Activated B cell treated with CpG ODN at 0.5 μM for 24 hours (primary cell): ENCODE data around the gene TTC39B. TPM values are rescaled to one million over a fixed set of nuclear protein-coding genes. Genes with fewer than 3 reads are reported as not detected.

Experiments used
- ATAC-seq: fragments of 200-7000 bp; cut with Tn5 transposase; one replicate; pipeline ENCODE4 v1.10.0; 2021; ENCODE audit warnings: low read depth, mild to moderate bottlenecking, moderate library complexity
- CTCF ChIA-PET: fragments of 350-600 bp; sonication (Branson Sonifier 250); formaldehyde crosslinking; loops from one replicate; lab custom pipeline; 2021; ENCODE audit warnings: antibody characterized with exemption; lab: Charles Lee
- POLR2A ChIA-PET: fragments of 350-600 bp; sonication (Branson Sonifier 250); formaldehyde crosslinking; loops from one replicate; lab custom pipeline; 2021; ENCODE audit warnings: antibody characterized with exemption; lab: Charles Lee
- DNase-seq: peaks from one replicate; pipeline ENCODE4 v3.0.0; 2022
- H3K27ac Mint-ChIP-seq: one replicate; pipeline ENCODE4 v1.8.0; 2020; ENCODE audit warnings: mixed read lengths
- H3K27me3 Mint-ChIP-seq: one replicate; pipeline ENCODE4 v1.8.0; 2021; ENCODE audit warnings: mixed read lengths
- H3K36me3 Mint-ChIP-seq: one replicate; pipeline ENCODE4 v1.8.0; 2021; ENCODE audit warnings: low read depth, mixed read lengths
- H3K4me1 Mint-ChIP-seq: one replicate; pipeline ENCODE4 v1.8.0; 2021; ENCODE audit warnings: mixed read lengths
- H3K4me3 Mint-ChIP-seq: one replicate; pipeline ENCODE4 v1.8.0; 2020; ENCODE audit warnings: mild to moderate bottlenecking, mixed read lengths
- H3K9me3 Mint-ChIP-seq: one replicate; pipeline ENCODE4 v1.8.0; 2020; ENCODE audit warnings: mixed read lengths
- CTCF ChIP-seq: fragments of 200-600 bp; IDR thresholded peaks from one replicate; pipeline ENCODE4 v1.8.0; 2022; ENCODE audit warnings: antibody characterized with exemption, mild to moderate bottlenecking
- intact Hi-C: fragments of 100-400 bp; cut with micrococcal nuclease; formaldehyde crosslinking; loops from one replicate; pipeline ENCODE4 v1.15.1; 2024
- total RNA-seq: library from RNA; stranded (reverse); gene quantifications from 2 replicates; pipeline ENCODE4 v1.2.3, GENCODE V29; 2022

Gene TTC39B
- total RNA-seq, 1 donor from 2014 or later = 6.6 TPM

- H3K4me3 Mint-ChIP-seq = no peak overlapping the region
- TF ChIP-seq CTCF = no peak
- H3K4me1 Mint-ChIP-seq = peaks cover 17% of the 10 kb centered on the region
- CTCF ChIA-PET = interaction anchor here (0.6 to 1.7 kb wide), 4 partner anchors 19 to 208 kb away, joined by 3 to 4 read pairs (median 4); no protein-coding TSS in a partner anchor
- ATAC-seq (no peak), DNase-seq (no peak)
- intact Hi-C loops = no loop called here
- POLR2A ChIA-PET = interaction anchor here (1.3 kb wide), 1 partner anchor 11 kb away, joined by 3 read pairs; no protein-coding TSS in a partner anchor
- H3K9me3 Mint-ChIP-seq = peaks cover 2% of the 10 kb centered on the region
- peaks cover 2% of the 10 kb centered on the region for H3K36me3 Mint-ChIP-seq
- no peak overlapping the region for H3K27ac Mint-ChIP-seq
- H3K27me3 Mint-ChIP-seq = no peaks in the 10 kb centered on the region
Observed at GRCh38 chr9:15310107-15310850, 3.3 kb upstream of the TTC39B start.

- no peaks in the 10 kb centered on the region for H3K9me3 Mint-ChIP-seq
- intact Hi-C loops = loop anchor here (5.0 to 10.0 kb wide), 3 partner anchors 81 to 614 kb away; partner anchors contain the start of genes CCDC171 and ZDHHC21
- no peak overlapping the region for H3K4me3 Mint-ChIP-seq
- DNase-seq (no peak), ATAC-seq (no peak)
- CTCF ChIA-PET = no interaction called here
- POLR2A ChIA-PET = no interaction called here
- H3K4me1 Mint-ChIP-seq = peaks cover 29% of the 10 kb centered on the region
- peaks cover 2% of the 10 kb centered on the region for H3K36me3 Mint-ChIP-seq
- no peaks in the 10 kb centered on the region for H3K27me3 Mint-ChIP-seq
- no peak for TF ChIP-seq CTCF
- no peak overlapping the region for H3K27ac Mint-ChIP-seq
Observed at GRCh38 chr9:15308511-15308910, 1.5 kb upstream of the TTC39B start.

- Mint-ChIP-seq H3K4me1 (peaks cover 29% of the 10 kb centered on the region), H3K4me3 (peak overlapping the region; percentile 97), H3K27me3 (no peaks in the 10 kb centered on the region), H3K9me3 (no peaks in the 10 kb centered on the region), H3K36me3 (peaks cover 2% of the 10 kb centered on the region), H3K27ac (peak overlapping the region; percentile 61)
- intact Hi-C loops = loop anchor here (1.0 to 10.0 kb wide), 7 partner anchors 8 to 613 kb away; partner anchors contain the start of genes CCDC171 and ZDHHC21
- ChIA-PET POLR2A (interaction anchor here (0.8 to 1.1 kb wide), 4 partner anchors 14 to 118 kb away, joined by 3 to 7 read pairs (median 4); partner anchors contain the start of gene SNAPC3), CTCF (no interaction called here)
- ATAC-seq = no peak
- DNase-seq = no peak
- no peak for TF ChIP-seq CTCF
Observed at GRCh38 chr9:15307523-15307841, 466 bp upstream of the TTC39B start.

GRCh38 chr9:15306068-15306756 lies 804 bp downstream of the TTC39B start:
- Mint-ChIP-seq H3K4me1 (peaks cover 30% of the 10 kb centered on the region), H3K27me3 (no peaks in the 10 kb centered on the region), H3K4me3 (peak overlapping the region; percentile 97), H3K36me3 (peaks cover 2% of the 10 kb centered on the region), H3K27ac (peak overlapping the region; percentile 77), H3K9me3 (no peaks in the 10 kb centered on the region)
- TF ChIP-seq CTCF = no peak
- CTCF ChIA-PET = interaction anchor here (1.1 kb wide), 1 partner anchor 246 kb away, joined by 3 read pairs; the partner anchor contains the start of gene CCDC171
- intact Hi-C loops = loop anchor here (2.0 to 10.0 kb wide), 5 partner anchors 13 to 611 kb away; partner anchors contain the start of genes CCDC171 and ZDHHC21
- ATAC-seq (peak; percentile 5), DNase-seq (peak; percentile 38)
- POLR2A ChIA-PET = interaction anchor here (1.1 kb wide), 1 partner anchor 206 kb away, joined by 3 read pairs; no protein-coding TSS in a partner anchor
